ENCODE measurements around the gene HIKESHI.

DNA sequence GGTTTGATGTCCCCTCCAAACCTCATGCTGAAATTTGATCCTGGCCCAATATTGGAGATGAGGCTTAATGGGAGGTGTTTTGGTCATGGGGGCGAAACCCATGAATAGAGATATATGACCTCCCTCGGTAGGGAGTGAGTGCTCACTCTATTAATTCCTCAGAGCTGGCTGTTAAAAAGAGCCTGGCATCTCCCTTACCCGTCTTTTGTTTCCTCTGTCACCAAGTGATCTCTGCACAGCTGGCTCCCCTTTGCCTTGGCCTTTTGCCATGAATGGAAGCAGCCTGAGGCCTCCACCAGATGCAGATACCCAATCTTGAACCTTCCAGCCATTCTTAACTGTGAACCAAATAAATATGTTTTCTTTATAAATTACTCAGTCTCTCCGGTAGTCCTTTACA, 68.1 kb downstream of the HIKESHI start:
- TF ChIP-seq, protein P1, sequence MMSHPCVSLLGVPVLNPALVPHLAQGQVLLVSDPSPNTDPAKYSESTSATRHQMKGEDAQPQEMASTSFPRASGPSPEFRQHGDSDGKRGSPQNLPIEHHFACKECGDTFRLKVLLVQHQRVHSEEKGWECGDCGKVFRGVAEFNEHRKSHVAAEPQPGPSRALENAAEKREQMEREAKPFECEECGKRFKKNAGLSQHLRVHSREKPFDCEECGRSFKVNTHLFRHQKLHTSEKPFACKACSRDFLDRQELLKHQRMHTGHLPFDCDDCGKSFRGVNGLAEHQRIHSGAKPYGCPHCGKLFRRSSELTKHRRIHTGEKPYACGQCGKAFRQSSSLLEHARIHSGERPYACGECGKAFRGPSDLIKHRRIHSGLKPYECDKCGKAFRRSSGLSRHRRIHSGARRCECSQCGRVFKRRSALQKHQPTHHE (CRISPR knock-in tag; IDR thresholded peaks at IDR 0.05; ENCODE audit: borderline replicate concordance), result no peak
- TF ChIP-seq, protein P2, sequence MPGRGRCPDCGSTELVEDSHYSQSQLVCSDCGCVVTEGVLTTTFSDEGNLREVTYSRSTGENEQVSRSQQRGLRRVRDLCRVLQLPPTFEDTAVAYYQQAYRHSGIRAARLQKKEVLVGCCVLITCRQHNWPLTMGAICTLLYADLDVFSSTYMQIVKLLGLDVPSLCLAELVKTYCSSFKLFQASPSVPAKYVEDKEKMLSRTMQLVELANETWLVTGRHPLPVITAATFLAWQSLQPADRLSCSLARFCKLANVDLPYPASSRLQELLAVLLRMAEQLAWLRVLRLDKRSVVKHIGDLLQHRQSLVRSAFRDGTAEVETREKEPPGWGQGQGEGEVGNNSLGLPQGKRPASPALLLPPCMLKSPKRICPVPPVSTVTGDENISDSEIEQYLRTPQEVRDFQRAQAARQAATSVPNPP (CRISPR knock-in tag; IDR thresholded peaks at IDR 0.05), result no peak
- TF ChIP-seq MYNN (CRISPR knock-in tag; IDR thresholded peaks at IDR 0.05; ENCODE audit: low read depth), result no peak
- TF ChIP-seq ZNF225 (CRISPR knock-in tag; IDR thresholded peaks at IDR 0.05), result no peak
- TF ChIP-seq ZNF10 (CRISPR knock-in tag; IDR thresholded peaks at IDR 0.05; ENCODE audit: borderline replicate concordance, low read depth), result no peak

Measured in HepG2 (cell line).